HG02973 (cell line): ENCODE data around the gene C13orf46.
"Not testable (repeated sequence)": the region's sequence is repeated elsewhere in the genome, so short reads cannot be mapped to it uniquely, and the experiment has no call there.

ENCODE experiments used
- ATAC-seq: cut with Tn5 transposase; IDR thresholded peaks from one replicate; pipeline ENCODE4 v1.9.1; 2021; ENCODE audit warnings: moderate library complexity; ENCODE audit not compliant: unreplicated experiment

C13orf46 gene

DNA sequence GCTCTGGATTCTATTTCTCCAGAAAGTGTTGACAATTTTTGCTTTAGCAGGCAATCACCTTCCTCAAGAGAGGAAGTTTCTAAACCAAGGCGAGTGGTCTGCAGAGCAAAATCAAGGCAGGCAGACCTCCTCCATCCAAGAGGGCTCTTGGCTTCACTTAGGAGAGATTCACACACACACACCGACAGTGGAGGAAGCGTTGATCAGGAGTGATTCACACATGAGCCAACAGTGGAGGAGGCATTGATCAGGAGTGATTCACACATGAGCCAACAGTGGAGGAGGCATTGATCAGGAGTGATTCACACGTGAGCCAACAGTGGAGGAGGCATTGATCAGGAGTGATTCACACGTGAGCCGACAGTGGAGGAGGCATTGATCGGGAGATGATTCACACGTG, 60.5 kb downstream of the C13orf46 start:
- ATAC-seq, result not testable (repeated sequence)

DNA sequence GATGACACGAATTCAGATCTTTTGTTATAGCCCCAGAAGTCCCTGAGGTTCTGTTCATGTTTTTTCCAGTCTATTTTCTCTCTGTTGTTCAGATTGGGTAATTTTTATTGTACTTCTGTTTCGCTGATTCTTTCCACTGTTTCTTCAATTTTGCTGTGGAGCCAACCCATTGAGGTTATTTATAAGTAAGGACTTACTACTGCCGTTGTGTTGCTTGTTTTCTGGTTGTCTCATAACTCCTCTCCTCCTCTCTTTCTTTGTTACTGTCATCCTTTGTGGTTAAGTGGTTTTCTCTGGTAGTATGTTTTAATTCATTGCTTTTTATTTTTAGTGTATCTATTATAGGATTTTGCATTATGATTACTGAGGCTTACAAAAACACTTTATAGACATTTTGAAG, 61.3 kb downstream of the C13orf46 start:
- ATAC-seq, result no peak

DNA sequence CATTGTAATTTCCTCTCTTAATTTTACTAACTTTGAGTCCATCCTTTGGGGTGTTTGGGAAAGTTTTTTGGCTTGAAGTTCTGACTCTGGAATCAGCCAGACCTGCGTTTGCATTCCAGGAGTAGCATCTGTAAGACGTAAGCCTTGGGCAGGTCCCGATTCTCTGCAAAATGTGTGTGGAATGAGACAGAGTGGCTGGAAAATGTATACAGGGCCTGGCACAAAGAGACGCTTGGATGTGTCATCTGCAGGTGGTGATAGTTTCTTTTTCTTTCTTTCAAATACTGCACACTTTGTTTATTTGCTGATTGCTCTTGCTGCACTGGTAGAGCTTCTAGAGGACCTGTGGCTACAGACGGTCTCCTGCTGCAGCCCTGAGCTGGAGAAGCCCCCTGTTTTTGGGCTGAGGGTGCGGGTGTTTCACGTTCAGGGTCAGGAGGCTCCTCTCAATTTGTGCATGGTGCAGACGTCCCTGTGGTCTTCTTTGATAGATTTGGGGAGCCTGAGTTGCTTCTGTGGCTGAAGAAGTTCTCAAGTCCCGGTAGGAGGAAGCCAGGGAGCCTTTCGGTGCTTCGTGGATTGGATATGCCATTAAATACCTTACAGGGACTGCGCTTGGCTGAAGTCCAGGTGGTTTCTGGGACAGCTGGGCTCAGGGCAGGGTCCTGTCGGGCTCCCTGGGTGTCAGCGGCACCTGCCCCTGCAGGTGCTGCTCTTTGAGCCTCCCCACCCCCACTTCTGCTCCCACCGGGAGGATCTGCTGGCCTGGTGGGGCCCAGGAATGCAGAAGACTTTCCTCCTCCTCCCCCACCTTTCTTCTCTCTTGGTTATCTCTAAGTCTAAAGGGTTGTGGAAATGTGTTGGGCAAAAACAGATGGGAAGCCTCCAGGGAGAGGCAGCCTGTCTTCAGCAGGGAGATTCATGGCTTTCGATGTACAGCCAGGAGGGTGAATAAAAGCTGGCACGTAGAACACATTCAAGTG, 66.0 kb downstream of the C13orf46 start:
- no peak for ATAC-seq

DNA sequence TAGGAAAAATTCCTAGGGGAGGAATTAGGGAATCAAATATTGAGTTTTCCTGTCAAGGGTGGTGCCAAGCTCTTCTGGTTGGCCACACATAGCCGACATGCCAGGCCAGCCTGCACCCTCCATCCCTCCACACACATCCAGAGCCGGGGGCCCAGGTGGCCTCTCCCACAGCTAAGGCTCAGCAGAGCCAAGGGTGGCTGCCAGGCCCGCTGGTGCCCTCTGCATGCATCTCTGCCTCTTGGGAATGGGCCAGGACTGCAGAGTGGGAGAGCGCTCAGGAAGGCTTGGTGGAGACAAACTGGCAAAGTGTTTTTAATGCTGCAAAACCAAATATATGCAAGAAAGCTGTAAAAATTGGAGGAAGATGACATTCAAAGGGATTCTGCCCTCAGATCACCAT, 67.3 kb downstream of the C13orf46 start:
- ATAC-seq, result no peak

DNA sequence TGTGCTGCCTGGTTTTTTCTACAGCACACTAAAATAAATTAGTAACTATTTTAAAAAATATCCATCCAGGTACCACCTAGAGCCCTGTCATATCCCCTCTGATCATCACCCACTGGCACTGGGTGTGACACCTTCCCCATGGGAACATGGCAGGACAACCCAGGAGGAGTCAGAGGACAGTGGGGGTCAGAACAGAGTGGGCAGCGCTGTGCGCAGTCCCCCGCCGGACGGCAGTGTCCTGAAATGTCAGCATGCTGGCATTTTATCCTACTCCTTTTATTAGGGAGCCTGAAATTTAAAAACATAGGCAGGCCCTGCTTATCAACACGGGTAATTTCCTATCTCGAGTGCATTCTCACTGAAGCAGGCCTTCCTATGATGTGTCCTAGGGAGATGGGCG, 67.9 kb downstream of the C13orf46 start:
- ATAC-seq, result no peak

DNA sequence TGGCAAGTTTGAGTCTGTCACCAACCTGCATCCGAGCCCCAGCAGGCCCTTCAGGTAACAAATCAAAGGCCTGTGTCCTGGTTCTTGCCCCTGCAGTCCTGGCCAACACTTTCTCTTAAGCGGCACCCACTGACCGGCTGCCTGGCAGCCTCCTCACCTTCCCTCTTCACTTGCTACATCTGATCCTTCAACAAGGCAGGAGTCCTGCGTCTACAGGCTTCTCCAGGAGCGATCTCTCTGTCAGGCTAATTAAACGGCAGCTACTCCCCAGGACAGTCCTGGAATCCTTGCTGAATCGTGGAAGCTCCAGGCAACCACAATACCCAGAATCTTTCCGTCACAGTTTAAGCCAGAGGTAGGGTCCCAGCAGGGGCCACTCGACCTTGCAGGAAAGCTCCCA, 68.9 kb downstream of the C13orf46 start:
- no peak for ATAC-seq

DNA sequence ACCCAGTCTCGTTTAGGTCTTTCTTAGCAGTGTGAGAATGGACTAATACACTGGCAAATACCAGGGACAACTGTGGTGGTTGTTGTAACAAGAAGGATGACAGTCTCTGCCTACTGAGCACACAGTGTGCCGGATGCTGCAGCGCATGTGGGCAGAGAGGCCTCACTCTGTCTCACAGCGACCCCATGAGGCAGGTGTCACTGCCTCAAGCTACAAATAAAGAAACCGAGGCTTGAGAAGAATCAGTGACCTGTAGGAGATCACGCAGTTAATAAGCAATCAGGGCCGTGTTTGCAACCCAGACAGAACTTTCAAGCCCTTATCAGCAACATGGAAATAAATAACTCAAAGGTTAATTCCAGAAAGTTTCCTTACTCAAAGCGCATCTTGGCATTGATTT, 69.5 kb downstream of the C13orf46 start:
- ATAC-seq, result no peak

DNA sequence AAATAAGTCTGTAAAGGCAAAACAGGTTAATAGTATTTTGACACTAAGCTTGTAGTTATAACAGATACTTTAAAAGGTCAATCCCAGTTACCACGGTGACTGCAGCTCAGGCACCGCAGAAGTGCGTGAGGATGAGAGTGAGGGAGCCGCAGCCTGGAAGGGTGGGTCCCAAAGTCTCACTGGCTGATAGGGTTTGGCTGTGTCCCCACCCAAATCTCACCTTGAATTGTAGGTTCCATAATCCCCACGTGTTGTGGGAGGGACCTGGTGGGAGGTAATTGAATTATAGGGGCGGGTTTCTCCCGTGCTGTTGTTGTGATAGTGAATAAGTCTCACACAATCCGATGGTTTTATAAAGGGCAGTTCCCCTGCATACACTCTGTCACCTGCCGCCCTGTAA, 70.0 kb downstream of the C13orf46 start:
- ATAC-seq, result no peak
